Fibroblast of lung (primary cell): ENCODE results near the gene LMNB1.

Source experiments
- CTCF ChIP-seq, 2 donors: IDR thresholded peaks in 1 of 2; conservative IDR thresholded peaks in 1 of 2; 1 replicate in 1 of 2; 2 replicates in 1 of 2; pipeline ENCODE4 v1.5.1; 2011 to 2012; ENCODE audit warnings: low read length in 2 of 2, control low read depth in 1 of 2, inconsistent platforms in 1 of 2, low read depth in 1 of 2, mild to moderate bottlenecking in 1 of 2
- EZH2 ChIP-seq: IDR thresholded peaks from 2 replicates; pipeline ENCODE4 v1.5.1; 2012; ENCODE audit warnings: low read length, control low read depth, mild to moderate bottlenecking; ENCODE audit errors: missing control alignments

GRCh38 chr5:126811515-126812198 lies 34.7 kb downstream of the LMNB1 start:
- TF ChIP-seq CTCF (conservative IDR thresholded peaks at IDR 0.05 in 1 of 2, IDR thresholded peaks at IDR 0.05 in 1 of 2; ENCODE audit: low read depth in 1 of 2, low read length in 2 of 2) (no peak), EZH2 (no peak)
